GM12865 (cell line): Measurements from ENCODE around the gene CELF3.
"Not testable (repeated sequence)": the region's sequence is repeated elsewhere in the genome, so short reads cannot be mapped to it uniquely, and the experiment has no call there.

Source experiments
- DNase-seq: peaks from one replicate; pipeline ENCODE4 v3.0.0; 2010; ENCODE audit warnings: low read depth
- H3K4me3 ChIP-seq: 2 replicates; pipeline ENCODE4 v1.5.1; 2011; ENCODE audit warnings: mild to moderate bottlenecking, low read depth, low read length, control low read depth
- TF ChIP-seq, protein P1 (sequence below): IDR thresholded peaks from 2 replicates; pipeline ENCODE4 v1.5.1; 2011; ENCODE audit warnings: low read length, control low read depth, low read depth, inconsistent platforms; ENCODE audit not compliant: insufficient read depth; ENCODE audit errors: missing control alignments

The CELF3 gene

DNA sequence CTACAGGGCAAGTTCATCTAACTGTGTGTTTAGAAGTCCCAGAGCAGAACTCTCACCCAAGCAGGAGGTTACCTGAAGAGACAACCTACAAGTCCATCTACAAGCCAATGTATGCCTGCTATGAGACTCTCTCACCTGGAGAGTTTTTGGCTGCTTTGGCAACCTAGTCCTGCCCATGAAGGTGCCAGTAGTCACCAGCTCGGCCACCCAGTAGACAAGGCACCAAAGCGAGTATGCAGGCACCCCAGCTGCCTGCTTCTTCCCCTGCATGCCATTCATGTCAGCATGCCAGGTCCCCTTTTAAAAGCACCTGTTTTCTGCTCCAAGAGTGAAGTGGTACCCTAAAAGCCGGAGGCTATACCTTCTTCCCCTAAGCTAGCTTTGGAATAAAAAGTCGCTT is 24.9 kb upstream of the CELF3 start:
- H3K4me3 ChIP-seq, result no peak overlapping the region
- TF ChIP-seq, protein P1, sequence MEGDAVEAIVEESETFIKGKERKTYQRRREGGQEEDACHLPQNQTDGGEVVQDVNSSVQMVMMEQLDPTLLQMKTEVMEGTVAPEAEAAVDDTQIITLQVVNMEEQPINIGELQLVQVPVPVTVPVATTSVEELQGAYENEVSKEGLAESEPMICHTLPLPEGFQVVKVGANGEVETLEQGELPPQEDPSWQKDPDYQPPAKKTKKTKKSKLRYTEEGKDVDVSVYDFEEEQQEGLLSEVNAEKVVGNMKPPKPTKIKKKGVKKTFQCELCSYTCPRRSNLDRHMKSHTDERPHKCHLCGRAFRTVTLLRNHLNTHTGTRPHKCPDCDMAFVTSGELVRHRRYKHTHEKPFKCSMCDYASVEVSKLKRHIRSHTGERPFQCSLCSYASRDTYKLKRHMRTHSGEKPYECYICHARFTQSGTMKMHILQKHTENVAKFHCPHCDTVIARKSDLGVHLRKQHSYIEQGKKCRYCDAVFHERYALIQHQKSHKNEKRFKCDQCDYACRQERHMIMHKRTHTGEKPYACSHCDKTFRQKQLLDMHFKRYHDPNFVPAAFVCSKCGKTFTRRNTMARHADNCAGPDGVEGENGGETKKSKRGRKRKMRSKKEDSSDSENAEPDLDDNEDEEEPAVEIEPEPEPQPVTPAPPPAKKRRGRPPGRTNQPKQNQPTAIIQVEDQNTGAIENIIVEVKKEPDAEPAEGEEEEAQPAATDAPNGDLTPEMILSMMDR, result no peak
- DNase-seq, result no peak

DNA sequence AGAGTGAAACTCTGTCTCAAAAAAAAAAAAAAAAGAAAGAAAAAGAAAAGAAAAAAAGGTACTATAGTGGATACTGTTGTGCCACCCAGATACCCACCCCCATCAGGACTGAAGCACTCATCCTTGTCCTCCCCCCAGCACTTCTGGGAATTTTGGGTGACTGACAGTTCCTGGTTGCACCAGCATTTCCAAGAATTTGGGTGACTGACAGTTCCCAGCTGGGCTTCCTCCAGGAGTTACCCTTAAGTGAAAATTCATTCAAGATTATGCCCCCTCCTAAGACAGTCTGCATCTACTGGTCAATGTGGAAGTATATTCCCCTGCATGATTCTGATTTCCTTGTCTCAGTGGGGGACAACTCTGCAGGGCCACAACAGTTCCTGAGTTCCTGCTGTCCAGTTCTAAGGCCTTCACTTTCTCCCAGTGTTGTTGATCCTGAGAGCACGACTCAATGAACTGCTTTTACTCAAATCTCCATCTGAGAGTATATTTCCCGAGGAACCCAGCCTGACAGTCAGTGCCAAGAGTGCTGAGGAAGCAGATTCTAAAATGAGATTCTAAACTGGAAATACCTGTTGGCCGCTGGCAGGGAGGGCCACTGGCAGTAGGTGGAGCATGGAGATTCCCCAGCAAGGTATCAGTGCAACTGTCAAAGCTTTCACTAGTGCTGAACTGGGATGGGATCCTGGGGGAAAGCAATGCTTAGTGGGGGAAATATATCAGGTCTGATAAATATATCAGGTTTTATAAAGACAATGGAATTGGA is 23.2 kb upstream of the CELF3 start:
- H3K4me3 ChIP-seq, result no peak overlapping the region
- no peak for DNase-seq
- TF ChIP-seq, protein P1, result no peak

DNA sequence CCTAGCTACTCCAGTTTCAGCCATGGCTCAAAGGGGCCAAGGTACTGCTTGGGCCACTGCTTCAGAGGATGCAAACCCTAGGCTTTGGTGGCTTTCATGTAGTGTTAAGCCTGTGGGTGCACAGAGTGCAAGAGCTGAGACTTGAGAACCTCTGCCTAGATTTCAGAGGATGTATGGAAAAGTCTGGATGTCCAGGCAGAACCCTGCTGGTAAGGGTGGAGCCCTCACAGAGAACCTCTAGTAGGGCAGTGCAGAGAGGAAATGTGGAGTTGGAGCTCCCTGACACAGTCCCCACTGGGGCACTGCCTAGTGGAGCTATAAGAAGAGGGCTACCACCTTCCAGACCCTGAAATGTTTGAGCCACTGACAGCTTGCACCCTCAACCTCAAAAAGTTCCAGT is 20.9 kb upstream of the CELF3 start:
- TF ChIP-seq, protein P1, result no peak

DNA sequence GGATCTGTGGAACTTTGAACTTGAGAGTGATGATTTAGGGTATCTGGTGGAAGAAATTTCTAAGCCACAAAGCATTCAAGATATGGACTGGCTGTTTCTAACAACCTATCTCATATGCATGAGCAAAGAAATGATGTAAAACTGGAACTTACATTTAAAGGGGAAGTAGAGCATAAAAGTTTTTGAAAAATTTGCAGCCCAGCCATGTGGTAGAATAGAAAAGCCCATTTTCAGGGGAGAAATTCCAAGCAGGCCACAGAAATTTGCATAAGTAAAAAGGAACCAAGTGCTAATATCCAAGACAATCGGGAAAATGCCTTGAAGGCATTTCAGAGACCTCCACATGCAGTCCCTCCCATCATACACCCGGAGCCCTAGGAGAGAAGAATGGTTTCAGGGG is 20.4 kb upstream of the CELF3 start:
- TF ChIP-seq, protein P1, result no peak
- no peak for DNase-seq
- H3K4me3 ChIP-seq, result no peak overlapping the region

More for the DNA sequence above, 20.9 kb upstream of the CELF3 start:
- H3K4me3 ChIP-seq, result no peak overlapping the region
- DNase-seq, result no peak

DNA sequence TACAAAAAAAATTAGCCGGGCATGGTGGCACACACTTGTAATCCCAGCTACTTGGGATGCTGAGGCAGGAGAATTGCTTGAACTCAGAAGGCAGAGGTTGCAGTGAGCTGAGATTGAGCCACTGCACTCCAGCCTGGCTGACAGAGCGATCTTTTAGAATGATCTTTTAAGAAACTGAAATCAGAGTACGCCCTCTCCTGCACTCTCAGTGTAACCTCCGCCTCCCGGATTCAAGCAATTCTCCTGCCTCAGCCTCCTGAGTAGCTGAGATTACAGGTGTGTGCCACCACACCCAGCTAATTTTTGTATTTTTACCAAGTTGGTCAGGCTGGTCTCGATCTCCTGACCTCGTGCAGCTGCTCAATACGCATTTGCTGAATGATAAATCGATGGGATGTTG is 17.4 kb upstream of the CELF3 start:
- not testable (repeated sequence) for H3K4me3 ChIP-seq, DNase-seq

DNA sequence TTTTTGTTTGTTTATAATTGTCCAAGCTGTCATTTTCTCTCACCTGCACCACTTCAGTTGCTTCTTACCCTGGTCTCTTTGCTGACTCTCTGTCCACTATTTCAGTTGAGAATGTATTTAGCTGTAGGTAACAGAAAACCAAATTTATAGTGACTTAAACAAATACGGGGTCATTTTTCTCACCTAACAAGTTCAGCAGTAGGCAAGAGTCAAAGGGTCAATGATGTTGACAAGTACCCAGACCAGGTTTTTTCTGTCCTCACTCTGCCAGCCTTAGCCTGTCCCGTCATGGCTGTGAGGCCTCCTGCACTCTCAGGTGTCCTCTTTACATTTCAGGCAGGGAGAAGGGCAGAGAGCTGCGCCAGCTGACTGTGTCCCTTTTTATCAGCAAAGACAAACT is 16.5 kb upstream of the CELF3 start:
- TF ChIP-seq, protein P1, result no peak
- DNase-seq, result no peak
- no peak overlapping the region for H3K4me3 ChIP-seq

DNA sequence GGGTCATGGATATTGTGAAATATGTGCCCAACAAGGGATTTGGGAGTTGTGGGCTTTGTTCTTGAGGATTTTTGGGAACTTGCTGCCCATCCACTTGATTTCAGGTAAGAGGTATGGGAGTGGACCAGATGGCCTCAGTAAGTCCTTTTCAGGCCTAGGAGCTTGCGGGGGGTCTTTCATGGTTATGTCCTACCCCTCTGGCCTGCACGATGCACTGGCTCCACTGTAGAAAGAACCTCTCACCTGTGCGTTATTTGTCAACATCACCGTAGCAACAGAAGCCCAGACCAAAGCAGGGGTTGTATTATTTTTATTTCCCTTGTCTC is 13.3 kb upstream of the CELF3 start:
- DNase-seq, result no peak
- no peak overlapping the region for H3K4me3 ChIP-seq
- TF ChIP-seq, protein P1, result no peak
